Astrocyte of the cerebellum (primary cell): ENCODE results near the gene GLRX.

Experiments used
- DNase-seq: peaks from one replicate; pipeline ENCODE4 v3.0.0-alpha.2; 2011; ENCODE audit warnings: low read depth
- H3K4me3 ChIP-seq: 2 replicates; pipeline ENCODE4 v1.5.1; 2011; ENCODE audit warnings: mild to moderate bottlenecking, low read depth, low read length, moderate library complexity
- CTCF ChIP-seq: IDR thresholded peaks from 2 replicates; pipeline ENCODE4 v1.5.1; 2012; ENCODE audit warnings: low read length, low read depth, moderate library complexity, mild to moderate bottlenecking; ENCODE audit errors: missing control alignments
- in situ Hi-C: cut with HindIII; loops from 2 replicates; pipeline ENCODE4 v1.10.0; 2017; ENCODE audit warnings: low sequenced_read_pairs

Gene GLRX

GRCh38 chr5:95822043-95822541, 434 bp downstream of the GLRX start:
- H3K4me3 ChIP-seq = peak overlapping the region; percentile 65
- in situ Hi-C loops = no loop called here
- no peak for TF ChIP-seq CTCF
- no peak for DNase-seq

GRCh38 chr5:95821110-95822021, 1.2 kb downstream of the GLRX start:
- DNase-seq = no peak
- in situ Hi-C loops = no loop called here
- TF ChIP-seq CTCF = no peak
- H3K4me3 ChIP-seq = peak overlapping the region; percentile 65

DNA sequence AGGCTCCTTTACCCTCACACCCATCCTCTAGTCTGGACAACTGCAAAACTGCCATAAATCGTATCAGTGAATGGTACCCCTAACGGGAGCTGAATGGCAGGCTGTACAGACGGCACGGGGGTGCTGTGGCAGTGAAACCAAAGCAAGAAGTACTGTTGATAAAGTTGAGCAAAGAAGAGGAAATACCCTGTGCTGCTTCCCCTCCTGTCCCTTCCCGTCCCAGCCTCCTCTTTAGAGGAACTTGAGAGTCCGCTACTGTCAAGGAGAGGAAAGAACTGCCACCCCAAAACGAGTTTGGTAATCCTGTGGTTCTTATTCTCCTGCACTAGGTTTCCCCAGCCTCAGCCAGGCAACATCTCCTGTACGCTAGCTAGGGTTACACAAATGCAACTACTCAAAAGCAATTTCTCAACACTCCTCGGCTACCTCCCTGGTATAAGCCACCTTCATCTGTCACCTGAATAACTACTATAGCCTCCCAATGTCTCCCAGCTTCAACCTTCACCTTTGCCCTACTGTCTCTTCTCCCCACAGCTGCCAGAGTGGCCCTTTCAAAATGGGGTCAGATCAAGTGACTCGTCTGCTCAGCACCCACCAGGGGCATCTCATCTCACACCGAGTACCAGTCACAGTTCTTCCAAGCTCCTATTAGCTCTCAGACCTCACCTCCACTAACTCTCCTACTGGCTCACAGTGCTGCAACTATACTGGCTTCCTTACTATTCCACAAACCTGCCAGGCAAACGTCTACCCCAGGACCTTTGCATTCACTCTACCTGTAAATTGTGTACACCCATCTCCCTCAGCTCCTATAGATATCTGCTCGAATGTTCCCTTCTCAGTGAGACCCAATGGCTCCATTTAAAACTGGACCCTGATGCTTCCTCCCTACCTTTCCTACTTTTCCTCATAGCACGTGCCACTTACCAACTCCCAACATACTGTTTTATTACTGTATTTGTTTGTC, 4.1 kb downstream of the GLRX start:
- TF ChIP-seq CTCF = no peak
- no peak overlapping the region for H3K4me3 ChIP-seq
- in situ Hi-C loops = no loop called here
- no peak for DNase-seq

- no peak for DNase-seq
- no peak for TF ChIP-seq CTCF
- no peak overlapping the region for H3K4me3 ChIP-seq
- in situ Hi-C loops = no loop called here
Measured at GRCh38 chr5:95817430-95817829, 5.1 kb downstream of the GLRX start.

DNA sequence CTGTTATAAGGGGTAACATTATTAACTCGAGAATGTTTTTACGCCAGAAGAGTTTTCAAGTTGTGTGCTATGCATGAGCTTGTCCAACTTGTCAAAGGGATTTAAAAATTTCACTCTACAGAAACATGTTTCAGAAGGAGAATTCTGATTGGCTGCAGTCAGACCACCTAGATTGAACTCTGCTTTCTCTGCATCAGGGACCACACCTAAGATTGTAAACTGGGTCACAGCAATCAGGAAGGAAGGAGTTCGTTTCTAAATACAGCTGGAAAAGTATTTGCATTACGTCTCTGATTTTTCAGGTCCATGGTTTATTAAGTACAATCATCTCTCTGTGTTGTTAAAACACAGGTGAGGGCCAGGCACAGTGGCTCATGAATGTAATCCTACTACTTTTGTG, 5.8 kb downstream of the GLRX start:
- in situ Hi-C loops = no loop called here
- no peak for DNase-seq
- no peak for TF ChIP-seq CTCF
- no peak overlapping the region for H3K4me3 ChIP-seq

GRCh38 chr5:95816341-95816740, 6.2 kb downstream of the GLRX start:
- DNase-seq = no peak
- in situ Hi-C loops = no loop called here
- no peak for TF ChIP-seq CTCF
- no peak overlapping the region for H3K4me3 ChIP-seq
